Keratinocyte (primary cell): Measurements from ENCODE around the gene EPRS1.

ENCODE experiments used
- CTCF ChIP-seq, 3 experiments: IDR thresholded peaks in 1 of 3; conservative IDR thresholded peaks in 1 of 3; optimal IDR thresholded peaks in 1 of 3; 2 replicates in 2 of 3; 3 replicates in 1 of 3; pipeline versions ENCODE3 to v1.5.1; 2011; ENCODE audit warnings: low read length in 3 of 3, mild to moderate bottlenecking in 3 of 3, moderate library complexity in 2 of 3, control low read depth in 1 of 3, inconsistent platforms in 1 of 3; ENCODE audit not compliant: insufficient read depth in 2 of 3; ENCODE audit errors: extremely low read depth in 1 of 3
- EZH2 ChIP-seq: IDR thresholded peaks from one replicate; pipeline ENCODE4 v1.6.1; 2012; ENCODE audit warnings: inconsistent platforms, mild to moderate bottlenecking, low read length, moderate library complexity

- no peak for TF ChIP-seq CTCF (optimal IDR thresholded peaks at IDR 0.05 in 1 of 3, IDR thresholded peaks at IDR 0.05 in 1 of 3, conservative IDR thresholded peaks at IDR 0.05 in 1 of 3; ENCODE audit: extremely low read depth in 1 of 3, insufficient read depth in 2 of 3, low read length in 3 of 3)
- TF ChIP-seq EZH2: no peak
These were observed 27.2 kb downstream of the EPRS1 start for GRCh38 chr1:220019071-220019470.
